ENCODE results near the gene POC1A.

The POC1A gene

DNA sequence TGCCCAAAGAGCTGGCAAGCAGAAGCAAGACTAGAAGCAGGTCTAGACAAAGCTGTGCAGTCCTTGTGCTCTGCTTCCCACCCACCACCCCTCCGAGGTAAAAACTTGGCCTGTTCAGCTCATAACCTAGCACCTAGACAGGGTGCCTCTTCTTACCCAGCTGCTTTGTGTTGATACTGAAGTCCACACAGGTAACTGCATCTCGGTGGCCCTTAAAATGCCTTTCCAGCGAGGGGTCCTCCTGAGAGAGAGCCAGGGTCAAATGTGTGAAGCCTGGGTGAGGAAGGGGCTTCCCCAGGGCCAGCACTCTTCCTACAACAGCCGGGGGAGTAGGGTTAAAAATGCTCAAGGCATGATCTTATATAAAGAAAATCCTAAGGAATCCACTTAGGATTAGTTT is 3.4 kb downstream of the POC1A start:
- no peak for DNase-seq (ENCODE audit: low spot score)

DNA sequence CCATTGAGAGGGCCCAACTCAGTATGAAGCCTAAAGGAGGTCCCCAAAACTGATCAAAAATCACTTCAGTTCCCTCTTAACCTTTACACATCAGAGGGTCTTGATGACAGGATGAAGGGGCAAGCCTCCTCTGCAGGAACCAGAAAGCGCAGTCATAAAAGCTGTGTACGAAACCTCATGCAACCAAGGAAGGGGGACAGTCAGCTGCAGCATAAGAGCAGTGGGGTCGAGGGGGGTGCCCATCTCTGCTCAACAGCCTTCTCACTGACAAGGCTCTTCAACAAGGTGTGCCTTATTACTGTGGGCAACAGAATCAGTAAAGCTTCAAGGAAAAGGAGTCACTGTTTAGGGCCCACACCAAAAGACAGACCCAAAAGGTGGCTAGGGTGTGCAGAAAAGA is 3.9 kb downstream of the POC1A start:
- DNase-seq (ENCODE audit: low spot score): no peak

- no peak for DNase-seq (ENCODE audit: low spot score)
Measured at GRCh38 chr3:52149726-52150125, 4.5 kb downstream of the POC1A start.

DNA sequence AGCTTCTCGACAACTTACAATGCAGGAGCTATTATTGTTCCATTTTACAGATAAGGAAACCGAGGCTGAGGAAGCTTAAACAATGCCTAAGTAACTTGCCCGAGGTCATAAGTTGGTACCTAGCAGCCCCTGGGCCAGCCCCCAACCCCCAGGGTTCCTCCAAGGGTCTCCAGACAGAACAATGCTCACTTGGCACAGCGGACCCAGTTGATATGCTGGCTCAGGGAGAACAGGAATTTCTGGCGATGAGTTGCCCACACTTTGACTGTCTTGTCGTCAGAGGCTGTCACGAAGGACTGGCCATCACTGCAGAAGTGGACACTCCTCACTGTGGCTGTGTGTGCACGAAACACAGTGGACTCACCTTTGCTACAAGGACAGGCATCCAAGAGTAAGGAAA is 5.2 kb downstream of the POC1A start:
- DNase-seq (ENCODE audit: low spot score): no peak

DNA sequence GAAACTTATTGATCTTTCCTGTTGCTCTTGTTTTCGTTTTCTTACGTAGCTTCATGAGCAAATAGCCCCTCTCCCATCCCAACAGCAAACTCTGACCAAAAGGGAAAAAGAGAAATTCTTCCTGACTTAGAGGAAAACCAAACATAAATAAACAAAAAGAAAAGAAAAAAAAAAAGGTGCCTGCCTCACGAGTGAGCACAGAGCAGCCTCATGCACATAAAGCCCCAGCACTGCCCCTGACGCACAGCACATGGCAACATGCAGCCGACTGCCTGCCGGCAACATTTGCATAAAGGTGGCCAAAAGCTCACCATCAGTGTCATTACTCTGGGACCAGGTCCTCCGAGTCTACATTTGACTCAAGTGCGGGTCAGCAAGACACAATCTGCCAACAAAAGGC is 6.4 kb downstream of the POC1A start:
- DNase-seq (ENCODE audit: low spot score): no peak

- DNase-seq (ENCODE audit: low spot score): no peak
Measured at GRCh38 chr3:52146811-52147210, 7.4 kb downstream of the POC1A start.

DNA sequence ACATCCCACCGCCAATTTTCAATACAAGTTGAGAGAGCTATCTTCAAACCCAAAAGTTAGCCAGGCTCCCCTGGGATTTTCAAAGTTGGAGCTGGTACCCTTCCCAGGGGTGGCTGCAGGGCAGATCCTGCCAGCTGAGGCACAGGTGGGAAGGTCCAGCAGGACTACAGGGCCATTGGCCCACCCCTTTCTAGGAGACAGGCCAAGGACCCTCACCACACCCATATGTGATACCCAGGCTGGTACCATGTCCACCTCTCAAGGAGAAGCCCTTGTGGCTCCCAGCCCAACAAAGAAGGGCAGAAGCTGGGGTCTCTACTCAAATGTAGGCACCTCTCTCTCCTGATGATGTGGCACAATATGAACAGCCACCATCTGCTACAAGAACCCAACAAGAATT is 8.0 kb downstream of the POC1A start:
- DNase-seq (ENCODE audit: low spot score): no peak

DNA sequence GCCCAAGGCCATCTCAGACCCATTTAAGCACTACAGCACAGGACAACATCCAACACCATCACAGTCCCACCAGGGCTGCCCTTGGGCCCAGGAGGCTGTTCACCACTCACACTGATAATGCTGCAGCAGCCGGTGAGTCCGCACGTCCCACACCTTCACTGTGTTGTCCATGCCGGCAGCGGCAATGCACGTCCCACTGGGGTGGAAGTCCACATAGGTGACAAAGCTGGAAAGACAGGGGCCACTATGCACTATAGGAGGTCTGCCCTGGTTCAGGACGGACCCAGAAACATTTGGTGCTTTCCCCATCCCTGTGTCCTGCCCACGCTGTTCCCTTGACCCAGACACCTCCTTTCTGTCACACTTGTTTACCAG is 8.5 kb downstream of the POC1A start:
- no peak for DNase-seq (ENCODE audit: low spot score)

DNA sequence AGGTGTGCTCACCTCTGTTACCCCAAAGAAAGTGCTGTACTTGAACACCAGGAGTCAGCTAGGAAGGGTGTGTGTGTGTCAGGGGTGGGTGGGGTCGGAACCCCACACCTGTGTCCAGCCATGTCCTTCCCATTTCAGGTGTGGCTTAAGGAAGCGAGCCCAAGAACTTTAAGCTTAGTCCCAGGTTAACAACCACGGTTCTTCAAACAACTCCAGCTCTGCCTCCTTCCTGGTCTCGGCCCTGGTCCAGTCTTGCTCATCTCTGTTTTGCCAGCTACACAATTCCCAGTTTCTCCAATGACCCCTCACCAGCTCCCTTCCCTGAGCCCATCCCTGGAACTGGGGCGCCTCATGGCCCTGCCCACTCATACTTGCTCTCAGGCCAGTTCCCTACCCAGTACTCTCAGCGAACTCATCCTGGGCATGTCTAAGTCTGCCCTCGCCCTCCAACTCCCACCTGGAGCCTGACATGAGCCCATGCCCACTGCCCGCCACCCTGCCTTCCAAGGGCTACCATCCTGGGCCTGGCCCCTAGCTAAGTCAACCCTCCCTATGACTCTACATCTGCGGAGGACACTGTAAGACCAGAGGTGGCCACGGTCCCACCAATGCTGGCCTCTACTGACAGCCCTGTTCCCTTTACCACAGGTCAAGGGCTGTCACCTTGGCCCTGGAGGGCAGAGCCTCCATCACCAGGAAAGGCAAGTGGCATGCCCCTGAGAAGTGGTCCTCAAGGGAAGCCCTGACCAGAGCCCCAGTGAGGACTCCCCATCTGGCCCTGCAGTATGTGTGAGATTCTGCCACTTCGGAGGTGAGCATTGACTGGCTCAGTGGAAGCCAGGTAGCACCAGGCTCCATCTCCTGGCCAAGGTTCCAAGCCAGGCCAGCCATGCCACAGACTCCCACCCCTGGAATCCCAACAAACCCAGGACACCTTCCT is 9.2 kb downstream of the POC1A start:
- no peak for DNase-seq (ENCODE audit: low spot score)

GRCh38 chr3:52144034-52144795 is 10.0 kb downstream of the POC1A start:
- DNase-seq (ENCODE audit: low spot score): peak; percentile 89

- DNase-seq (ENCODE audit: low spot score): no peak
Measured at GRCh38 chr3:52143616-52144015, 10.6 kb downstream of the POC1A start.

- no peak for DNase-seq (ENCODE audit: low spot score)
Measured at GRCh38 chr3:52143156-52143555, 11.1 kb downstream of the POC1A start.

GRCh38 chr3:52141751-52142150 is 12.5 kb downstream of the POC1A start:
- DNase-seq (ENCODE audit: low spot score): no peak

DNA sequence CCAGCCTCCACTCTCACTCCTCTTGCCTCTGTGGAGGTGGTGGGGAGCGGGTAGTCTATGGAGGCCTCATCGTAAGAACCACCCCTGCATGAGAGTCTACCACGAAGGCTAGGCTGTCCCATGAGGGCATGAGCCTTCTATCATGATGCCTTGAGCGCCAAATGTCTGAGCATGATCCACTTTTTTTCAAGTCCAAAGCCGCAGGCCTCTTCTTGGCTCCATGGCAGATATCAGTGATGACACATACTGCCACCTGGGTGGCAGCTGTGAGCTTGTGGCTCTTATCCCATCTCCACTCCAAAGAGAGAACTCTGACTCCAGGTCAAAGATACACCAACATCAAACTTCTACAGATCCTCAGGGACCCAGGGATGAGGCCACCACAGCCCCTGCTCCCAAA is 13.5 kb downstream of the POC1A start:
- DNase-seq (ENCODE audit: low spot score): no peak

DNA sequence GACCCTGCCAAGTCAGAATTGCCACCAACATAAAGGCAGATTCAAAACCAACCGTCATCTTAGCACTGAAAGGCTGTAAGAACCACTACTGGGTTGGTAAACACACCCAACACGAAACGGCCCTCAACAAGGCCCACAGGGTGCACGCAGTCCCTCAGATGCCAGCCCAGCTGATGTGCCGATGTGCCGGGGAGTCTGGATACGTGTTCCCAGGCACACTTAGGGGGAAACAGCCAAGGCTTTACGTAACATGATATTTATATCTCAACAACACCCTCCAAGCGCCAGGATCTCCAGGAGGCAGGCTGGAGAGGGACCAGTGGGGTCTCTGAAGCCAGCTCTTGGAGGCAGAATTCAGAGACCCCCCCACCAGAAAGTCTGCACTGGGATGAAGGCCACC is 14.2 kb downstream of the POC1A start:
- no peak for DNase-seq (ENCODE audit: low spot score)

GRCh38 chr3:52137311-52137710 is 16.9 kb downstream of the POC1A start:
- no peak for DNase-seq (ENCODE audit: low spot score)

DNA sequence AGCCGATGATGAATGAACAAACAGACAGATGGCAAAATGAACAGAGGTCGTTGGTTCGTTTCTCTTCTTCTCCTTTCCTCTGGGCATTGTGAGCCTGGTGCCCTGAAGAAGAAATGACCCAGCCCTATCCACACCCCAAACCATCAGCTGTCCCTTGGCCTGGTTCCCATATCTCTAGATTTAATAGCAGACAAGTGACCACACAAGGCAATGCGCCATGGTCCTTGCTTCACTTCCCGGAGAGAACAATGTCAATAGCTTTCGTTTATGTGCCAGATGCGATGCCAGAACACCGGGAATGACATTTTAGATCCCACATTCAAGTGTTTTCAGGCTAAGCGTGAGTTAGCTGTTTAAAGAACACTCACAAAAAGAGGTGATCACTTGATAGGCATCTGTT is 17.7 kb downstream of the POC1A start:
- DNase-seq (ENCODE audit: low spot score): no peak

DNA sequence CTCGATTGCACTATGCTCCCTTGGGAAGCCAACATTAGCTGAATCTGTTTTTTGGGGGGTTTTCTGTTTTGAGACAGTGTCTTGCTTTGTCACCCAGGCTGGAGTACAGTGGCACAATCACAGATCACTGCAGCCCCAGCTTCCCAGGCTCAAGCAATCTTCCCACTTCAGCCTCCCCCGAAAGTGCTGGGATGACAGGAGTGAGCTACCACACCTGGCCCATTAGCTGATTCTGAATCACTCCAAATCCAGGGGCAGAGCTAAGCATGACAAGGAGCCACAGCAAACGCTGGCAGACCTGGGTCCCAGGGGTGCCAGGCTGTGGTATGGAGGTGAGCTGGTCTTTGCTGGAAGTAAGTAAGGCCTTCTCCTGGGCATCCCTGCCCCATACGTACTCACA is 18.9 kb downstream of the POC1A start:
- no peak for DNase-seq (ENCODE audit: low spot score)

- DNase-seq (ENCODE audit: low spot score): no peak
Measured at GRCh38 chr3:52134761-52135160, 19.5 kb downstream of the POC1A start.

- DNase-seq (ENCODE audit: low spot score): no peak
Measured at GRCh38 chr3:52132930-52133329, 21.3 kb downstream of the POC1A start.

DNA sequence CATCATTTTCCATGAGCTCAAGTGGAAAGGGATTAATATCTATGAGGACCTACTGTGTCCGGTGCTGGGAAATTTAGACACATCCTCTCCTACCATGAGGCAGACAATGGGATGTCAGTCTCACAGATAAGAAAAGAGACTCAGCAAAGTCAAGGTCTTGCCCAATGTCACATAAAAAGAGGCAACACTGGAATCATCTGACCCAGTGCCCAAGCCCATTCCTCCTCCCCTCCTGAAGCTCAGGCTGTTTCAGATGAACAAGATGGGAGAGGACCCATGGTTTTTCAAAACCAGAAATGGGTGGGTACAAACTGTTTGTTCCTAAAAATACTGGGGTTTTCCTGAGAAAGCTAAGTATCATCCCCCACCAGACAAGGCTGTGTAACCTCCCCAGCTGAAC is 22.2 kb downstream of the POC1A start:
- no peak for DNase-seq (ENCODE audit: low spot score)

DNA sequence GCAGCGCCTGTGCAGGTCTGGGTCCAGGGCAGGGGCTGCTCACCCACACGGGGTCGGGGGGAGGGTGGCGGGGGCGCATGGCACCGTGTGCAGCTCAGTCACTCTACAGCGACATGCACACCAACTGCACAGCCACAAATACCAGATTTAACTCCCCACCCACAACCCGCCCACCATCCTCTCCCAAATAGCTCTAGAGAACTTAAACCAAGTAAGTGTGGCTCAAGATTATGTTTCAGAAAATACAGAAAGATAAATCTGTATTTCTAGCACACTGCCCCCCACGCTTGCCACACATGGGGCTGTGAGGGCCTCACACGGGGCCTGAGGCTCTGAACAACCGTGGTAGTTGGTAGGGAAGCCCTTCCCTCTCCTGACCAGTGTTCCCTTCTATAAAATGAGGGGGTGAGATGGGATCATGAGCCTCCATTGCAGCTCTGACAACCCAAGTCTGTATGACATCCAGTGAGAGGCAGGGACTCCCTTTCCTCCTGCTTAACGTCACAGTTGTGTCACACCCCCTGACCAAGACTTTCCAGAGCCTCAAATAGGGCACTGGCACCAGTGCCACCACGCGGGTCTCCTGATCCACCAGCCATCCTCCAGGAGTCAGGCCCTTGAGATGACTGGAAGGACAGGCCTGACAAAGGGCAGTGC is 23.1 kb downstream of the POC1A start:
- no peak for DNase-seq (ENCODE audit: low spot score)

GRCh38 chr3:52128118-52128683 is 26.0 kb downstream of the POC1A start:
- no peak for DNase-seq (ENCODE audit: low spot score)
